ENCODE measurements around the gene CNOT6. TPM values are rescaled to one million over a fixed set of nuclear protein-coding genes. Genes with fewer than 3 reads are reported as not detected.
"Not testable (repeated sequence)": the region's sequence is repeated elsewhere in the genome, so short reads cannot be mapped to it uniquely, and the experiment has no call there.

The CNOT6 gene
- total RNA-seq, result 10 to 100 TPM; 28.7 to 37.0 TPM

- Mint-ChIP-seq H3K27ac (peak within 1 kb of the TSS; percentile 85 to 94), H3K9me3 (no peaks in the 10 kb centered on the region), H3K36me3 (peaks cover 0 to 19% of the 10 kb centered on the region in 2 donors)
- peak; percentile 93 to 96 for ATAC-seq
- peak; percentile 95 to 97 for DNase-seq (ENCODE audit: low spot score in 2 of 2)
These were observed at the start of gene CNOT6 for GRCh38 chr5:180494060-180494509. TSS of gene CNOT6 (plus strand) at chr5:180494379. CDS start at chr5:180529277, 34,898 bp downstream.

- no peak for DNase-seq (ENCODE audit: low spot score in 2 of 2)
- Mint-ChIP-seq H3K36me3 (no peaks in the 10 kb centered on the region), H3K27ac (no peak overlapping the region), H3K9me3 (no peaks in the 10 kb centered on the region)
- ATAC-seq, result no peak
These were observed 39.4 kb upstream of the CNOT6 start for GRCh38 chr5:180454752-180455151.

DNA sequence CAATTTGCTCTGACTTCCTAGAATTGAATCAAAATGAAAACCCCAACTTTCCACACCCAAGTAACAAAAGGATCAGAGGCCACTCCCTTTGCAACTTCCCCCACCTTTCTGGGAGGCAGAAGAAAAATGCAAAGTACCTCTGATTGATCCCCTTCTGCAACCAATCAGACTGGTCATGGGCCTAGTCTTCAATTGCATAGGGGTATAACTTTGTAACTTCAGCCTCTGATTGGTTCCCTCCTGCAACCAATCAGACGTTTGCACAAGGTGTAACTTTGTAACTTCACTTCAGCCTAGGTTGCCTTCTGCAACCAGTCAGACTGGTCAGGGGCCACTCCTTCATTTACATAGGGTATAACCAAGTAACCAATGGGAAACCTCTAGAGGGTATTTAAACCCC is 38.3 kb upstream of the CNOT6 start:
- H3K27ac Mint-ChIP-seq, result no peak overlapping the region
- ATAC-seq (no peak), DNase-seq (ENCODE audit: low spot score in 2 of 2) (no peak)
- H3K36me3 Mint-ChIP-seq, result no peaks in the 10 kb centered on the region
- no peaks in the 10 kb centered on the region for H3K9me3 Mint-ChIP-seq

DNA sequence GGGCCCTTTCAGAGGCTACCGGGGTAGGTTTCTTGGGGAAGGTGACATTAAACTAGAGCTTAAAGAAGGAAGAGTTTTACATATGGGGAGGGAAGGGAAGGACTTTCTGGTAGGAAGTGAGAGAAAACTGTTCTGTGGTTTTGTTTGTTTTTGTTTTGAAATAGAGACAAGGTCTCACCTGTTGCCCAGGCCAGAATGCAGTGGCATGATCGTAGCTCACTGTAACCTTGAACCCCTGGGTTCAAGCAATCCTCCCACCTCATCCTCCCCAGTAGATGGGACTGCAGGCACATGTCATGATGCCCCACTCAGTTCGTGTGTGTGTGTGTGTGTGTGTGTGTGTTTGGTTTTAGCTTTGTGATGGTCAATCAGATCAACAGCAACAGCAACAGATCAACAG is 37.4 kb upstream of the CNOT6 start:
- no peaks in the 10 kb centered on the region for H3K9me3 Mint-ChIP-seq
- no peaks in the 10 kb centered on the region for H3K36me3 Mint-ChIP-seq
- no peak for ATAC-seq
- DNase-seq (ENCODE audit: low spot score in 2 of 2), result no peak
- H3K27ac Mint-ChIP-seq, result no peak overlapping the region

DNA sequence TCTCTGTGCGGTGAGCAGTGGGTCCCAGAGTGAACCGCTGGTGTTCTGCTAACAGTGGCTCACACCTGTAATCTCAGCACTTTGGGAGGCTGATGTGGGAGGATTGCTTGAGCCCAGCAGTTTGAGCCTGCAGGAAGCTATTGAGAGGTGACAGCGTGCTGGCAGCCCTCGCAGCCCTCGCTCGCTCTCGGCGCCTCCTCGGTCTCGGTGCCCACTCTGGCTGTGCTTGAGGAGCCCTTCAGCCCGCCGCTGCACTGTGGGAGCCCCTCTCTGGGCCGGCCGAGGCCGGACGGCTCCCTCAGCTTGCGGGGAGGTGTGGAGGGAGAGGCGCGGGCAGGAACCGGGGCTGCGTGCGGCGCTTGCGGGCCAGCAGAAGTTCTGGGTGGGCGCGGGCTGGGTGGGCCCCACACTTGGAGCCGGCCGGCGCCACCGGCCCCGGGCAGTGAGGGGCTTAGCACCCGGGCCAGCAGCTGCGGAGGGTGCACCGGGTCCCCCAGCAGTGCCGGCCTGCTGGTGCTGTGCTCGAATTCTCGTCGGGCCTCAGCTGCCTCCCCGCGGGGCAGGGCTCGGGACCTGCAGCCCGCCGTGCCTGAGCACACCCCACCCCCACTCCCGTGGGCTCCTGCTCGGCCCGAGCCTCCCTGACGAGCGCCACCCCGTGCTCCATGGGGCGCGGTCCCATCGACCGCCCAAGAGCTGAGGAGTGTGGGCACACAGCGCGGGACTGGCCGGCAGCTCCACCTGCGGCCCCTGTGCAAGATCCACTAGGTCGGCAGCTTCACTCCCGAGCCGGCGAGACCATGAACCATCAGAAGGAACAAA is 35.1 kb upstream of the CNOT6 start:
- DNase-seq (ENCODE audit: low spot score in 2 of 2), result peak in 1 of 2 donors; percentile 43
- H3K36me3 Mint-ChIP-seq, H3K27ac Mint-ChIP-seq, H3K9me3 Mint-ChIP-seq, ATAC-seq: not testable (repeated sequence)

GRCh38 chr5:180459674-180460142 is 34.5 kb upstream of the CNOT6 start:
- H3K9me3 Mint-ChIP-seq, H3K36me3 Mint-ChIP-seq, ATAC-seq, H3K27ac Mint-ChIP-seq: not testable (repeated sequence)
- DNase-seq (ENCODE audit: low spot score in 2 of 2), result peak in 1 of 2 donors; percentile 35

GRCh38 chr5:180460834-180461233 is 33.3 kb upstream of the CNOT6 start:
- H3K36me3 Mint-ChIP-seq, result no peaks in the 10 kb centered on the region
- ATAC-seq (no peak), DNase-seq (ENCODE audit: low spot score in 2 of 2) (no peak)
- no peaks in the 10 kb centered on the region for H3K9me3 Mint-ChIP-seq
- H3K27ac Mint-ChIP-seq, result peak overlapping the region in 1 of 2 donors; percentile 52

DNA sequence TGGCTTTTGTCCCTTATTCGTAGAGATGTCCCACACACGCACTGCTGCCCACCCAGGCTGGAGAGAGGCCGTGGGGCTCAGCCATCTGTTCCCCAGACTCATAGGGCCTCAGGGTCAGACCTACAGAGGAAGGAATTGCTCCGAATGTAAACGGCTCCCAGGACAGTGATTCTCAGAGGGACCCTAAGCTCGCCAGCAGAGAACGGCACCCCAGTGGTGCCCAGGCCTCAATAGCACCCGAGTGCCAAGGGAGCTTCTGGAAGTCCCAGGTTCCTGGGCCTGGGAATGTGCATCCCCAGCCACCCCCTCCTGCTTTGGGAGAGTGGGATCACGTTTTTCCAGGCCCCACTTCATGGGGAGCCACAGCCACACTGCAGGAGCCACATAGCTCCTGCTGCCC is 32.9 kb upstream of the CNOT6 start:
- H3K27ac Mint-ChIP-seq, result no peak overlapping the region
- no peak for ATAC-seq
- no peak for DNase-seq (ENCODE audit: low spot score in 2 of 2)
- no peaks in the 10 kb centered on the region for H3K36me3 Mint-ChIP-seq
- no peaks in the 10 kb centered on the region for H3K9me3 Mint-ChIP-seq

DNA sequence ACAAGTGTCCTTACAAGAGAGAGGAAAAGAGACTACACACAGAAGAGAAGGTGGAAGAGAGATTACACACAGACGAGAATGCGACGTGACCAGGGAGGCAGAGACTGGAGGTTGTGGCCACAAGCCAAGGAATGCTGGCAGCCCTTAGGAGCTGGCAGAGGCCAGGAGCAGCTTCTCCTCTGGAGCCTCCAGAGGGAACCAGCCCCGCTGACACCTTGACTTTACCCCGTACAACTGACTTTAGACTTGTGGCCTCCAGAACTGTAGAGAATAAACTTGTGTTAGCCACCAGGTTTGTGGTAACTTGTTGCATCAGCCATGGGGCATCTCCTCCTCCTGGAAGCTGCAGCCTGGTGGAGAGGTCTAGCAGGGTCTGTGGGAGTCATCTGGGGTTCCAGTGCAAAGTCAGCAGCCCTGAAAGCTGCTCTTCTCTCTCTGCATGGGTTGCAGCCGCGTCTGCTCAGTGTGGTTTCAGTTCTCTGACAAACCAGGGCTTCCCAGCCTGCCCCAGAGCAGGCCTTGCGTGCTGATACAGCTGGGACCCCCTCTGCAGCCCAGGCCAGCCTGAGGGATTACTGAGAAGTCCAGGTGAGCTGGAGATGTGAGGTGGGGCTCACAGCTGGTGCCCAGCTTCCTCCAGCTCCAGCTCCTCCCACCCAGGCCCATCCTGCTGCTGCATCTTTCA is 30.8 kb upstream of the CNOT6 start:
- ATAC-seq (no peak), DNase-seq (ENCODE audit: low spot score in 2 of 2) (no peak)
- no peak overlapping the region for H3K27ac Mint-ChIP-seq
- no peaks in the 10 kb centered on the region for H3K36me3 Mint-ChIP-seq
- H3K9me3 Mint-ChIP-seq, result no peaks in the 10 kb centered on the region

DNA sequence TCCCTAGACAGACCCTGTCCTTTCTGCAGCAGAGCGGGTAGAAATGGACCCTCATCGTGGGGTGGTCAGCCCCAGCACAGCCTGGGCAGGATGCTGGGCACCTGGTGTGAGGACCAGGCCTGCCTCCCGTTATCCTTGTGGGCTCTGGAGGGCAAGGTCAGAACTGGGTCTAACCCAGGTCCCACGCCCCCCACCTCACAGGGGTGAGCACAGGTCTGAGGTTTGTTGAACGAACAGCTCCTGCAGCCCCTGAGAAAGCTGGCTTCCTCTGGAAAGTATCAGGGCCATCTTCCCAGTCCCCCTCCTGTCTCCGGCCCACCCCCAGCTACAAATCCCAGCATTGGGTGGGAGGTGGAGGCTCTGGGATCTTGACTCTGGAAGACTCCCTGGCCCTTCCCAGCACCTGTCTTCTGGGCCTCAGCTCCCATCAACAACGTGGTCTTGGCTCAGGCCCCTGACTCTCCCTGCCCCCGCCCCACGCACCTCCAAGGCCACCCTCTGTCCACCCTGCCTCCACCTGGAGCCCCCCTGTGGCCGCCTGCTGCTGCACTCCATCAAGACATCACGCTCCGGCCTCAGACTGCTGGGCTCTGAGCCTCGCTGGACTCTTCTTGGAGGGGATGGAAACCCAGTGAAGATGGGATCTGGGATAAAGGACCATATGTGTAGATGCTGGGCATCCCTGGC is 30.1 kb upstream of the CNOT6 start:
- H3K36me3 Mint-ChIP-seq, result no peaks in the 10 kb centered on the region
- no peak overlapping the region for H3K27ac Mint-ChIP-seq
- H3K9me3 Mint-ChIP-seq, result no peaks in the 10 kb centered on the region
- DNase-seq (ENCODE audit: low spot score in 2 of 2) (no peak), ATAC-seq (no peak)

- DNase-seq (ENCODE audit: low spot score in 2 of 2) (no peak), ATAC-seq (no peak)
- no peaks in the 10 kb centered on the region for H3K9me3 Mint-ChIP-seq
- H3K36me3 Mint-ChIP-seq, result no peaks in the 10 kb centered on the region
- H3K27ac Mint-ChIP-seq, result no peak overlapping the region
These were observed 29.6 kb upstream of the CNOT6 start for GRCh38 chr5:180464603-180464970.

DNA sequence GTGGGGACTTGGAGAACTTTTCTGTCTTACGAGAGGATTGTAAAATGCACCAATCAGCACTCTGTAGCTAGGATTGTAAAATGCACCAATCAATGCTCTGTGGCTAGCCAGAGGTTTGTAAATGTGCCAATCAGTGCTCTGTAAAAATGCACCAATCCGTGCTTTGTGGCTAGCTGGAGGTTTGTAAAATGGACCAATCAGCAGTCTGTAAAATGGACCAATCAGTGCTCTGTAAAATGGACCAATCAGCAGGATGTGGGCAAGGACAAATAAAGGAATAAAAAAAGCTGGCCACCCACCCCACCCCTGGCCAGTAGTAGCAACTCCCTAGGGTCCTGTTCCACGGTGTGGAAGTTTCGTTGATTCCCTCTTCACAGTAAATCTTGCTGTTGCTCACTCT is 29.1 kb upstream of the CNOT6 start:
- H3K36me3 Mint-ChIP-seq; H3K9me3 Mint-ChIP-seq; ATAC-seq; H3K27ac Mint-ChIP-seq; DNase-seq (ENCODE audit: low spot score in 2 of 2): not testable (repeated sequence)

DNA sequence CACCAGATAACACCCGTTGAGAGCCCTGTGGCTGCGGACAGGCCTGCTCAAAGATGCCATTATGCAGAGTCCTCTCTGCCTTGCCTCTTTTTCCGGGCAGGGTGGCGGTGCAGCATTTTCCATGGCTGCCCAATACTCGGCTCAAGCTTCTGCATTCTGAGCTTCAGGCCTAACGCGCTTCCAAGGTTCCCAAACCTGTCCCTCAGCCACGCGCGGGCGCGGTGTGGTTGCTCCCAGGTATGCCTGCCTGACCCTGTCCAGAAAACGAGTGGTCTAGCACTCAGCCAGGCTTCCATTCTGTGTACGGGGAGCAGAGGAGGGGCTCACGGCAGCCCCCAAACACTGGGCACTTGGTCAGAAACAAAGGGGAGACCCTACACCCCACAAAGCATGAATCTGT is 27.9 kb upstream of the CNOT6 start:
- no peak for DNase-seq (ENCODE audit: low spot score in 2 of 2)
- H3K9me3 Mint-ChIP-seq, result no peaks in the 10 kb centered on the region
- no peak overlapping the region for H3K27ac Mint-ChIP-seq
- ATAC-seq, result no peak
- no peaks in the 10 kb centered on the region for H3K36me3 Mint-ChIP-seq

GRCh38 chr5:180467028-180467975 is 26.9 kb upstream of the CNOT6 start:
- DNase-seq (ENCODE audit: low spot score in 2 of 2) (no peak), ATAC-seq (no peak)
- no peaks in the 10 kb centered on the region for H3K36me3 Mint-ChIP-seq
- no peaks in the 10 kb centered on the region for H3K9me3 Mint-ChIP-seq
- H3K27ac Mint-ChIP-seq, result peak overlapping the region in 1 of 2 donors; percentile 15

DNA sequence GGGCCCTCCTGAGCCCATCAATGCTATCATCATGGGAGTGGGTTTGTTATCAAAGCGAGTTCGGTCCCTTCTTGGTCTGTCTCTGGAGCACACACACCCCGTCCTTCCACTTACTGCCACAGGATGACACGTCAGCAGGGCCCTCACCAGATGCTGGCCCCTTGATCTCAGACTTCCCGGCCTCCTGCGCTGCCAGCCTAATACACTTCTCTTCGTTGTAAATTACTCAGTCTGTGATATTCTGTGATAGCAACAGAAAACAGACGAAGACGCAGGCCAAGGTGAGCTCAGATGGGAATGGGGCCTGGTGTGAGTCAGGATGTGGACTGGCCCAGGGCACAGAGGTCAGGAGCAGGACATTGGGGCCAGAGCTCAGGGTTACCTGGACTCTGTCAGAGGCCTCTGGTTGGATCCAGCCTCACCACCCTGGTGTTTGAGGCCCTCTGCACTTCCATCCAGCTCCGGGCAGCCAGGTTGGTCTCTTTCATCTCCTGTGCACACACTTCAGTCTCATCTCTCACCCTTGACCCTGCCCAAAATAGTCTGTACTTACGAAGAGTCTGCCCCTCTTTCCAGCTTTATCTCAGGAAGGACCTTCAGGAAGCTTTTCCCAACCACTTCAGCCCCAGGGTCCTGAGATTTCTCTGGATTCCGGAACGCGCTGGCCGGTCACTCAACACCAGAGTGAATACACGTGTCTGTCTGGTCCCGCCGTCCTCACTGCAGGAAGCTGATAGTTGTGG is 26.0 kb upstream of the CNOT6 start:
- Mint-ChIP-seq H3K27ac (peak overlapping the region in 1 of 2 donors; percentile 86), H3K9me3 (no peaks in the 10 kb centered on the region), H3K36me3 (no peaks in the 10 kb centered on the region)
- DNase-seq (ENCODE audit: low spot score in 2 of 2), result no peak
- no peak for ATAC-seq

All from activated naive CD4-positive, alpha-beta T cell treated with anti-CD3 and anti-CD28 coated beads, Interleukin-2, amount 50 U/mL, for 72 hours (primary cell).